ENCODE measurements around the gene ANKS1B.
"Not testable (repeated sequence)": the region's sequence is repeated elsewhere in the genome, so short reads cannot be mapped to it uniquely, and the experiment has no call there.

Gene ANKS1B

DNA sequence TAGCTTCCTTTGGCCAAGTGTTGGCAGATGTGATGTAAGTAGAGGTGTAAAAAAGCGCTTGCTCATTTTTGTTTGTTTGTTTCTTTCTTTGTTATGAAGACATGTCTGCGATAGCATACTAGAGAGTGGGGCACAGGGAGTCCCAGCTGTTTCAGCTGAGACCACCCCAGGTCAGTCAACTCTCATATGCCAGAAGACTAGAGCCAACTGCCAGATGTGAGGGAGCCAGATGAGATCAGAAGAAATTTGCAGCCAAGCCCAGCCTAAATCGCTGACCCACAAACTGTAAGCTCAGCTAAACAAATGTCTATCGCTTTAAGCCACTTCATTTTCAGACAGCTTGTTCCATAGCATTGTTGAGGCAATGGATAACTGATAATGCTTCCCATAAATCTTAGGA lies 942.5 kb downstream of the ANKS1B start:
- Mint-ChIP-seq H3K27me3 (no peaks in the 10 kb centered on the region), H3K36me3 (no peaks in the 10 kb centered on the region), H3K4me3 (no peak overlapping the region), H3K27ac (no peak overlapping the region), H3K9me3 (peaks cover 2% of the 10 kb centered on the region), H3K4me1 (no peaks in the 10 kb centered on the region)
- CTCF ChIA-PET = interaction anchor here (1.1 to 2.4 kb wide), 2 partner anchors 14 to 578 kb away, joined by 3 to 8 read pairs; no protein-coding TSS in a partner anchor
- DNase-seq = no peak

DNA sequence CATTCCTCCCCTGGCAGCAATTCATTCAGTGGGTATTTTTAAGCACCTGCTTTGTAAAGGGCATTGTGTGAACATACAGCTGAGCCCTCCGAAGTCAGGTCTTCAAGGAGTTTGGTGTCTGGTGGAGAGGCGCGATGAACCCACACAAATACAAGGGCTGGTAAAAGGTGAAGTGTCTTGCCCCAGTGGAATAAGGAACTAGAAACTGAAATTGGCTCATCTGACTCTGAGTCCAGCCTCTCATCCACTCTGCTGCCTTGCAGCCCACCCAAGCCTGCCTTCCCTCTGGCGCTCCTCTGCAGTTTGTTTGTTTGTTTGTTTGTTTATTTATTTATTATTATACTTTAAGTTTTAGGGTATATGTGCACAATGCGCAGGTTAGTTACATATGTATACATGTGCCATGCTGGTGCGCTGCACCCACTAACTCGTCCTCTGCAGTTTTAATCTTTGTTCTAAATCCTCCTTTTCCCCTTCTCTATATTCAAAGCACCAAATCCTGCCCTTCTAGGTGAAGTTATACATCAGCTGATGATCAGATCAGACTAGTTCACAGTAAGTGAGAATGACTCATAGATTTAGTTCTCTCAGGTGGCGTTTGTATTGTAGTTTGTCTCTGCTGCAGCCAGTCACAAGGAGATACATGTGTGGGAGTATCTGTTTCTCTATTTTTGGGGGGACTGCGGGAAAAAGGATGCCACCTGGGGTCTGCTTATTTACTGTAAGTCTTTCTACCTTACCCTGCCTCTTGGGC lies 945.2 kb downstream of the ANKS1B start:
- H3K27me3 Mint-ChIP-seq = no peaks in the 10 kb centered on the region
- no peak for DNase-seq
- H3K9me3 Mint-ChIP-seq = no peaks in the 10 kb centered on the region
- H3K27ac Mint-ChIP-seq = no peak overlapping the region
- no peak overlapping the region for H3K4me3 Mint-ChIP-seq
- CTCF ChIA-PET = no interaction called here
- no peaks in the 10 kb centered on the region for H3K4me1 Mint-ChIP-seq
- no peaks in the 10 kb centered on the region for H3K36me3 Mint-ChIP-seq

DNA sequence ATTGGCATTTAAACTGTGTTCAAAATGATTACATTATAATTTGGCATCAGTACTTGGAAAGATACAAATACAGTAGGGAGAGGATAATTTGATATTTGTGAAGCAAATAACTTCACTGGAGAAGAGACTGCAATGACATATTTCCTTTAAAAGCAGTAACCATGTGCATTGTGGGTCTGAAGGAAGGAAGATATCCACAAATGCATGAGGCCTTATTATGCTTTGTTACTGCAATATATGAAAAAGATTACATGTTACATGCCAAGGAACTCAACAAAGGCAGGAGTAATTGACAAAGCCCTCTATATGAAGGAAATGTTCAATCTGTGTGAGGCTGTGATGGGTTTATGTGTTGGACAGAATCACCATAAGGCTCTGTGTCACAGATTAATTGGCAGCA lies 948.2 kb downstream of the ANKS1B start:
- DNase-seq = no peak
- no peak overlapping the region for H3K4me3 Mint-ChIP-seq
- H3K36me3 Mint-ChIP-seq = no peaks in the 10 kb centered on the region
- H3K4me1 Mint-ChIP-seq = no peaks in the 10 kb centered on the region
- no peak overlapping the region for H3K27ac Mint-ChIP-seq
- CTCF ChIA-PET = no interaction called here
- H3K9me3 Mint-ChIP-seq = no peaks in the 10 kb centered on the region
- no peaks in the 10 kb centered on the region for H3K27me3 Mint-ChIP-seq

DNA sequence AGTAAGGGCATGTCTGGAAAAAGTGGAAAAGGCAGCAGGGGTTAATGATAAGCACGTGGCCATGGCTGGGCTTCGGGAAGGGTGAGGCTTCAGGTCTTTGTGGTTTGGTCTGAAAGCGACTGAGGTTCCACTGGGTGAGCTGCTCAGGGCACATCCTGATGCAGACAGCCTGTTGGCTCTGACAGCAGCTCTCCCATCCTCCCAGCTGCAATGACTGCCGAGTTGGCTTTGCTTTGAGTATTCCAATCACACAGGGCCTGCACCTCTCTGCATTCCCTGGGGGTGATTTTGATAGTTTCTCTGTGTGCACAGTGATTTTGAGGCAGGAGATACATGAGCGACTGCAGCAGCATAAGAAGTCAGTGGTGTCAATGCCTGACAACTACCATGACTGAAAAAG lies 948.9 kb downstream of the ANKS1B start:
- DNase-seq = no peak
- CTCF ChIA-PET = no interaction called here
- Mint-ChIP-seq H3K36me3 (no peaks in the 10 kb centered on the region), H3K27ac (no peak overlapping the region), H3K4me1 (no peaks in the 10 kb centered on the region), H3K9me3 (no peaks in the 10 kb centered on the region), H3K4me3 (no peak overlapping the region), H3K27me3 (no peaks in the 10 kb centered on the region)

DNA sequence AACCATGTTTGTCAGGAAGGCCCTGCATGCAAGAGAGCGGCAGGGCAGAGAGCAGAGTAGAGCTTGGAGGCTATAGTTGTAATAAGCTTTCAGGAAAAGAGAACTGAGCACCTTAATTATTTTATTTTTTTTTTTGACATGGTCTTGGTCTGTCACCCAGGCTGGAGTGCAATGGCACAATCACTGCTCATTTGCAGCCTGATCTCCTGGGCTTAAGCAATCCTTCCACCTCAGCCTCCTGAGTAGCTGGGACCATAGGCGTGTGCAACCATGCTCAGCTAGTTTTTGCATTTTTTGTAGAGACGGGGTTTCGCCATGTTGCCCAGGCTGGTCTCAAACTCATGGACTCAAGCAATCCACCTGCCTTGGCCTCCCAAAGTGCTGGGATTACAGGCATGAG lies 950.5 kb downstream of the ANKS1B start:
- not testable (repeated sequence) for DNase-seq

DNA sequence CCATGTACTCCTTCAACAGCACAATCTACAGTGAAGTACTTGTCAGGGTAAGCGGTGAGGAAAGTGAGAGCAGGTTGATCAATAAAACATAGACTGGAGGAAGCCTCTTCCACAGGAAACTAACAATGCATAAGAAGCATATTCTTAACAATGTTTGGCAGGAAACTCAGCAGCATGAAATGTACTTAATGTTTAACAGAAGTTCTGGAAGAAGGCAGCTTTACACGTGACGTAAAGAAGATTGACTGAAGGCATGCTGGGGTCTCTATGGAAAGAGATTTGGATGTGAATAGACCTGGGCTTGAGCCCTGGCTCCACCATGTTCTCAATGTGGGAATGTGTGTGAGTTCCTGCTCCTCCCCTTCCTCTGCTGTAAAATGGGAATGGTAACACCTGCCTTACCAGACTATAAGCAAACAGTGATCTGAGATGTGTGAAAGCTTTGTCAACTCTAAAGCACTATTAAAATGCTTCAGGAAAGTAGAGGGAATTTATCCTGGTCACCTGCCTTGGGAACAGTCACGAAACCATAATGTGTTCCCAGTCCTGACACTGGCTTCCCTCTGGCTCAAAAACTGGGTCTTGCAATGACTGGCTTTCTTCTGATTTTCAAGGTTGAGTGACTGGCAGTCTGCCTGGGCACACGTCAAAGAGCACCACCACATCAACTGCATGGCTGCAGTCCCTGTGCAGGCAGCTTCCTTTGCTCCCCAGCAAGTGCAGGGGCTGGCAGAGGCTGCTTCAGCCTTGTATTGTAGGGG lies 955.0 kb downstream of the ANKS1B start:
- Mint-ChIP-seq H3K4me1 (no peaks in the 10 kb centered on the region), H3K4me3 (no peak overlapping the region), H3K27ac (no peak overlapping the region), H3K9me3 (no peaks in the 10 kb centered on the region), H3K36me3 (no peaks in the 10 kb centered on the region), H3K27me3 (peaks cover 4% of the 10 kb centered on the region)
- CTCF ChIA-PET = no interaction called here
- no peak for DNase-seq

More for the DNA sequence above, 950.5 kb downstream of the ANKS1B start:
- H3K36me3 Mint-ChIP-seq, H3K27me3 Mint-ChIP-seq, H3K4me3 Mint-ChIP-seq, H3K27ac Mint-ChIP-seq, CTCF ChIA-PET, H3K9me3 Mint-ChIP-seq, H3K4me1 Mint-ChIP-seq: not testable (repeated sequence)

DNA sequence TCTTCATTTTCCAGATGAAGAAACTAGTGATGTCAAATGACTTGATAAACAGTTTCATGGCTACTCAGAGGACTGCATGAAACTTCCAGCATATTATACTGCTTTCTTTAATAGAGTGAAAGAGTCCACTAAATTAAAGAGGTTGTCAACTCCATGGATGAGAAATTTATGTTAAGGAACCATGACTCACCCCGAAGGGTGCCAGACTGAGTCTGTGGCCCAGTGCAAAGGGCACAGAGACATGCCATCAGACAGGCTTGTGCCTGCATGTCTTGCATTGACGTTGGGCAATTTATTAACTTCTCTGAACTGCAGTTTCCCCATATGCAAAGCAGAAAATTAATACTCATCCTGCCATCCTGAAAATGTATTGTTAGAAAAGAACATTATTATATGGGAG lies 957.3 kb downstream of the ANKS1B start:
- CTCF ChIA-PET = no interaction called here
- no peaks in the 10 kb centered on the region for H3K36me3 Mint-ChIP-seq
- peaks cover 4% of the 10 kb centered on the region for H3K27me3 Mint-ChIP-seq
- no peak overlapping the region for H3K4me3 Mint-ChIP-seq
- no peaks in the 10 kb centered on the region for H3K4me1 Mint-ChIP-seq
- no peak for DNase-seq
- H3K27ac Mint-ChIP-seq = no peak overlapping the region
- no peaks in the 10 kb centered on the region for H3K9me3 Mint-ChIP-seq

DNA sequence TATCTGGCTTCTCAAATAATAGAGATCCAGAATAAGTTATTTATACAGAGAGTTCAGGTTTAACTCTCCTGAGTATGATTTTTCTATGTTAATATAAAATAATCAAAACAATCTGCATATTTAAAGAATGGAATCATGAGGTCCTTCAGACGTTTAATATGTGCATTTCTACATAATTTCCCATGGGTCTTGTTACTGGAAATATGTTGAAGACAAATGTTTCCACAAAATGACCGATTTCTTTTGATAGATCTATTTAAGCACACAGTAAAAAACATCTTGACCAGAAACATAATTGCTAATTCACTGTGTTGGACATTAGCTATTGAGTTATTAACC lies 957.7 kb downstream of the ANKS1B start:
- Mint-ChIP-seq H3K9me3 (no peaks in the 10 kb centered on the region), H3K4me3 (no peak overlapping the region), H3K27me3 (peaks cover 4% of the 10 kb centered on the region), H3K27ac (no peak overlapping the region), H3K4me1 (no peaks in the 10 kb centered on the region), H3K36me3 (no peaks in the 10 kb centered on the region)
- DNase-seq = no peak
- CTCF ChIA-PET = no interaction called here

DNA sequence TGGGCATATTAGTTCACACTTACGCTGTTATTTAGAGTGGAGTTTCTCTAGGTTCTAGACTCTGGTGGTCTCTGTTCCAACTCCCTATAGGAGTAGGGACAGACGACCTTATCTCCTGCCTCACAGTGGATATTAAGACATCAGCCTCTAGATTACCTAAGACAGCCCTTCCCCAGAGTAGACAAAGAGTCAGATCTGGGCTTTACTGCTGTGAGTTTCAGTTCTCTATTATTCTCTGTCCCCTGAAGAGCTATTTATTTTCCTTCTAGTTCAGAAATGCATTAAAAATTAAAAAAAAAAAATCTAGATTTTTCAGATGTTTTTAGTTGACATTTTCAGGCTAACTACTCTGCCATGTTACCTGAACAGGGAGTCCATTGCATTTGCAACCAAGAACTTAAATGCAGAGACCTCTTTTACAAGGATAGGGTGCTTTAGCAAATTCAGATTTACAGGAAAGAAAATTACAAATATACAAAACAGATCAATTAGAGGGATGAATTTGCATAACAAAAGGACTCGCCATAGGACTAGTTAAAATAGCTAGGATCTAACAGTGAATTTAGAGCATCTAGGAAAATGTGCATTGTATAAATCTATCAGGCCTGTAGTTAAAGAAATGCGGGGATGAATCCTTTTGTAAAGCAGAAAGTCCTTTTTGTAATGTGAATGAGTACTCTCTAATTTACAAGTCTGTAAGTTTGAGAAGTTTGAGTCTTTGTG lies 958.2 kb downstream of the ANKS1B start:
- CTCF ChIA-PET = no interaction called here
- no peaks in the 10 kb centered on the region for H3K36me3 Mint-ChIP-seq
- no peaks in the 10 kb centered on the region for H3K9me3 Mint-ChIP-seq
- no peak overlapping the region for H3K27ac Mint-ChIP-seq
- DNase-seq = no peak
- peaks cover 4% of the 10 kb centered on the region for H3K27me3 Mint-ChIP-seq
- H3K4me3 Mint-ChIP-seq = no peak overlapping the region
- H3K4me1 Mint-ChIP-seq = no peaks in the 10 kb centered on the region

DNA sequence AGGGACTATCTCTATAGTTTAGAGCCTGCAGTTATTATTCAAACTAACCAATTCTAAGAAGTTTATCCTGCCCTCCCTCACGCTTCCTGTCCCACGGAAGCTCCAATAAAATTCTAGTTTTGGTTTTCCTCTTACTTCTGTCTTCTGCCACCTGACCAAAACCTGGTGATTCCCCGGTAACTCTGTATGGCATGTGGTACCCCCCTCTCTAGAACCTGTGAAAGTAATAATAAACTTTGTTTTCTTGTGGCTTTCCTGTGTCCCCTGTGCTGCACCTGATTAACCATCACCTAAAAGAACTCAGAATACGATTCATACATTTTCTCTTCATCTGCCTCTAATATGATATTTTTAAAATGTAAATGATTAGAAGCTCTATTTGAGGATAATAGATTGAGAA lies 959.9 kb downstream of the ANKS1B start:
- peaks cover 4% of the 10 kb centered on the region for H3K27me3 Mint-ChIP-seq
- CTCF ChIA-PET = no interaction called here
- H3K4me3 Mint-ChIP-seq = no peak overlapping the region
- H3K4me1 Mint-ChIP-seq = no peaks in the 10 kb centered on the region
- H3K27ac Mint-ChIP-seq = no peak overlapping the region
- H3K9me3 Mint-ChIP-seq = no peaks in the 10 kb centered on the region
- DNase-seq = no peak
- H3K36me3 Mint-ChIP-seq = no peaks in the 10 kb centered on the region

DNA sequence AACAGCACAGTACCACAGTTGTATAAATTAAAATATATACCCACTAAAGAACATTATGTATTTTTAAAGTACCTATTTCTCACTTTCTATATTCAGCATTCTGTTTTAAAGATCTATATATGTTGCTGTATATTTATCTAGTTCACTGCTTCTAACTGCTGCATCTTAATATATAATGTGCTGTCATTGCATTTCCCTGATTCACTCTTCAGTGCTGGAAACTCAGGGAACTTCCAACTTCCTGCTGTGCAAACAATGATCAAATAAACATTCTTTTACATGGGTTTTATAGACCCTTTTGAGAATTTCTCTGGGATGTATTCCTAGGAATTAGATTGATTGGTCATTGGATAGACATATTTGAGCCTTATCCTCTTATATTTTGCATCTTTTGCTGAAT lies 960.5 kb downstream of the ANKS1B start:
- CTCF ChIA-PET = no interaction called here
- Mint-ChIP-seq H3K4me3 (no peak overlapping the region), H3K9me3 (no peaks in the 10 kb centered on the region), H3K27me3 (peaks cover 4% of the 10 kb centered on the region), H3K27ac (no peak overlapping the region), H3K36me3 (no peaks in the 10 kb centered on the region), H3K4me1 (no peaks in the 10 kb centered on the region)
- DNase-seq = no peak

DNA sequence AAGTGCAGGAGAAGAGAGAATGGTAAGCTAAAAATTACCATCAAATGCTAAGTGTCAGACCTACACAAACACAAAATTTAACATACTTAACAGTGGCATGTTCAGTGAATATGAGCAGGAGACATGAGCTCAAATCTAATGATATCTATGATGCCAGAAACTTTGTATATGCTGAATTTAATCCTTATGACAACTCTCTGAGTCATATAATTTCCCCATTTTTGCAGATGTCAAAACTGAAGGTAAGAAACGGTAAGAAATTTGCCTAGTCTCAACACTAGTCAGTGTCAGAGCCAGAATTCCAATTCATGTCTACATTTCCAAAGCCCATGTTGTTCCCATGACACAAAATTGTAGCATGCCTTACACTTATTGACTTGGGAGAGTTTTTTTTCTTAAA lies 963.9 kb downstream of the ANKS1B start:
- Mint-ChIP-seq H3K4me1 (no peaks in the 10 kb centered on the region), H3K4me3 (no peak overlapping the region), H3K9me3 (no peaks in the 10 kb centered on the region), H3K27ac (no peak overlapping the region), H3K36me3 (no peaks in the 10 kb centered on the region), H3K27me3 (peaks cover 4% of the 10 kb centered on the region)
- no peak for DNase-seq
- CTCF ChIA-PET = no interaction called here

DNA sequence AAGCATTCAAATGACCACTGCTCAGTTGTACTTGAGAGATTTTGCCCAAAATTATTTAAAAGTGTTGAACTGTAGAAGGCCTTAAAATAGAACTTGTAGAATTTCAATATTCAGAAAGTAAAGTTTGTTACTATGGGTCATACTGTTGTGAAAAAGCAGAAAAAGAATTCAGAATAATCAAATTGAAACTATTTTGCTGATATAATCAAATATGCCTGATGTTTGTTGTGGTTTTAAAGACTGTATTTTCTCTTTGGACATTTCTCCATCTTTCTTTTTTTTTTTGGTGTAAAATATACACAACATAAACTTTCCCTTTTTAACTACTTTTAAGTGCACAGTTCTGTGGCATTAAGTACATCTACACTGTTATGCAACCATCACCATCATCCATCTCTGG lies 964.9 kb downstream of the ANKS1B start:
- no peak for DNase-seq

DNA sequence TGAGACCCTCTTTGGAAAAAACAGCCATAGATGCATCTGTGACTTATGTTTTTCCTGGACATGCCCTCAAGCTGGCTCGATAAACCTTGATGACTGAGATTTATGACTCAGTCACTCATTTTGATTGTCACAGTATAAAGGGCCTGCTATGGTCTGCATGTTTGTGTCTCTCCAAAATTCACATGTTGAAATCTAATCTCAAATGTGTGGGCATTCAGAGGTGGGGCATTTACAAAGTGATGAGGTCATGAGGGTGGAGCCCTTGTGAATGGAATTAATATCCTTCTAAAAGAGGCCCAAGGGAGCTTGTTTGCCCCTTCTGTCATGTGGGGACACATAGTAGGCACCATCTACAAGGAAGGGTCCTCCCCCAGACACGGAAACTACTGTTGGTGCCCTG lies 966.8 kb downstream of the ANKS1B start:
- no peak for DNase-seq
- Mint-ChIP-seq H3K4me3 (no peak overlapping the region), H3K9me3 (peaks cover 2% of the 10 kb centered on the region), H3K36me3 (no peaks in the 10 kb centered on the region), H3K27ac (no peak overlapping the region), H3K4me1 (no peaks in the 10 kb centered on the region), H3K27me3 (no peaks in the 10 kb centered on the region)
- CTCF ChIA-PET = no interaction called here

More for the DNA sequence above, 964.9 kb downstream of the ANKS1B start:
- Mint-ChIP-seq H3K9me3 (peaks cover 2% of the 10 kb centered on the region), H3K36me3 (no peaks in the 10 kb centered on the region), H3K27me3 (no peaks in the 10 kb centered on the region), H3K4me1 (no peaks in the 10 kb centered on the region), H3K27ac (no peak overlapping the region), H3K4me3 (no peak overlapping the region)
- CTCF ChIA-PET = no interaction called here

All from activated naive CD4-positive, alpha-beta T cell treated with anti-CD3 and anti-CD28 coated beads, Interleukin-2, amount 10 ng/mL, durations not matched to agents 7 days and 5 days (primary cell).